CD14-positive monocyte (primary cell): Measurements from ENCODE around the gene RBFOX1. TPM values are rescaled to one million over a fixed set of nuclear protein-coding genes. Genes with fewer than 3 reads are reported as not detected.

Experiments
- DNase-seq, 3 donors: peaks; one replicate each; pipeline ENCODE4 v3.0.0-alpha.2; 2011 to 2022
- H2AFZ ChIP-seq: 2 replicates; pipeline ENCODE4 v1.6.0; 2012; ENCODE audit warnings: mild to moderate bottlenecking, low read depth, low read length, inconsistent platforms; ENCODE audit not compliant: insufficient read depth, poor library complexity, severe bottlenecking
- H3K27ac ChIP-seq, 2 donors: 1 replicate in 1 of 2; 2 replicates in 1 of 2; pipeline ENCODE4 v1.5.1; 2012 to 2013; ENCODE audit warnings: low read length in 2 of 2, control low read depth in 1 of 2, inconsistent platforms in 1 of 2, low read depth in 1 of 2, mild to moderate bottlenecking in 1 of 2
- H3K27me3 ChIP-seq, 2 donors: one replicate each; pipeline versions ENCODE4 v1.6.0 to v1.6.1; 2011 to 2013; ENCODE audit warnings: low read length in 2 of 2; ENCODE audit not compliant: control insufficient read depth in 2 of 2, insufficient read depth in 2 of 2
- H3K36me3 ChIP-seq, 2 donors: replicated peaks in 1 of 2; 1 replicate in 1 of 2; 2 replicates in 1 of 2; pipeline versions ENCODE4 v1.5.1 to v1.6.1; 2012 to 2013; ENCODE audit warnings: low read length in 2 of 2, control low read depth in 1 of 2, inconsistent platforms in 1 of 2, mild to moderate bottlenecking in 1 of 2; ENCODE audit not compliant: insufficient read depth in 2 of 2, control insufficient read depth in 1 of 2
- H3K4me1 ChIP-seq, 2 donors: 1 replicate in 1 of 2; 2 replicates in 1 of 2; pipeline versions ENCODE4 v1.5.1 to v1.6.1; 2012 to 2013; ENCODE audit warnings: low read length in 2 of 2, control low read depth in 1 of 2, inconsistent platforms in 1 of 2, mild to moderate bottlenecking in 1 of 2, moderate library complexity in 1 of 2; ENCODE audit not compliant: insufficient read depth in 2 of 2, control insufficient read depth in 1 of 2
- H3K4me2 ChIP-seq: replicated peaks from 2 replicates; pipeline ENCODE3; 2012; ENCODE audit warnings: low read length, moderate library complexity, mild to moderate bottlenecking; ENCODE audit not compliant: poor library complexity, severe bottlenecking; ENCODE audit errors: extremely low read depth
- H3K4me3 ChIP-seq, 3 experiments: fragments of 200-600 bp in 1 of 3; sonication (generic) in 1 of 3; replicated peaks in 1 of 3; 1 replicate in 2 of 3; 2 replicates in 1 of 3; pipeline ENCODE4 v1.5.1; 2011 to 2013; ENCODE audit warnings: low read length in 3 of 3, mild to moderate bottlenecking in 3 of 3, control low read depth in 2 of 3, low read depth in 2 of 3, inconsistent platforms in 1 of 3, moderate library complexity in 1 of 3
- H3K79me2 ChIP-seq: 2 replicates; pipeline ENCODE4 v1.6.0; 2012; ENCODE audit warnings: mild to moderate bottlenecking, control low read depth, inconsistent platforms, low read length, moderate library complexity; ENCODE audit not compliant: insufficient read depth
- H3K9ac ChIP-seq: 2 replicates; pipeline ENCODE4 v1.6.0; 2017; ENCODE audit warnings: low read length, mild to moderate bottlenecking; ENCODE audit not compliant: insufficient read depth, poor library complexity, severe bottlenecking
- H3K9me3 ChIP-seq, 2 donors: replicated peaks in 1 of 2; 1 replicate in 1 of 2; 2 replicates in 1 of 2; pipeline versions ENCODE4 v1.5.1 to v1.6.1; 2012 to 2013; ENCODE audit warnings: low read length in 2 of 2, control low read depth in 1 of 2; ENCODE audit not compliant: control insufficient read depth in 1 of 2, insufficient read depth in 1 of 2
- H4K20me1 ChIP-seq: 2 replicates; pipeline ENCODE4 v1.6.0; 2012; ENCODE audit warnings: mild to moderate bottlenecking, low read length, control low read depth, moderate library complexity; ENCODE audit not compliant: insufficient read depth
- H3K27ac Mint-ChIP-seq, 7 donors: one replicate each; pipeline ENCODE4 v1.8.0; 2020; ENCODE audit warnings: mild to moderate bottlenecking in 7 of 7, mixed read lengths in 7 of 7, moderate library complexity in 6 of 7, inconsistent platforms in 2 of 7
- H3K27me3 Mint-ChIP-seq, 3 donors: one replicate each; pipeline ENCODE4 v1.8.0; 2021 to 2022; ENCODE audit warnings: low read depth in 3 of 3, mild to moderate bottlenecking in 3 of 3, mixed read lengths in 3 of 3, moderate library complexity in 3 of 3, inconsistent platforms in 1 of 3
- H3K36me3 Mint-ChIP-seq, 2 donors: one replicate each; pipeline ENCODE4 v1.8.0; 2020; ENCODE audit warnings: mixed read lengths in 2 of 2, inconsistent platforms in 1 of 2, mild to moderate bottlenecking in 1 of 2
- H3K4me1 Mint-ChIP-seq: one replicate; pipeline ENCODE4 v1.8.0; 2020; ENCODE audit warnings: mild to moderate bottlenecking, mixed read lengths
- H3K4me3 Mint-ChIP-seq, 2 donors: one replicate each; pipeline ENCODE4 v1.8.0; 2020; ENCODE audit warnings: mild to moderate bottlenecking in 2 of 2, mixed read lengths in 2 of 2, moderate library complexity in 1 of 2
- H3K9me3 Mint-ChIP-seq, 7 donors: one replicate each; pipeline ENCODE4 v1.8.0; 2020 to 2022; ENCODE audit warnings: mixed read lengths in 7 of 7, mild to moderate bottlenecking in 6 of 7, moderate library complexity in 6 of 7, inconsistent platforms in 2 of 7
- WGBS: methylation state at CpG from one replicate; pipeline ENCODE4 v1.1.5; 2013; ENCODE audit warnings: missing lambda C conversion rate; ENCODE audit not compliant: insufficient coverage; 5-methylcytosine and 5-hydroxymethylcytosine counted together
- intact Hi-C, 2 donors: fragments of 100-400 bp; cut with micrococcal nuclease; formaldehyde crosslinking; loops; one replicate each; pipeline versions ENCODE4 v1.15.0 to v1.15.1; 2023
- polyA plus RNA-seq, 3 donors: library from polyadenylated mRNA; depleted of rRNA in 1 of 3; unstranded in 2 of 3; stranded (reverse) in 1 of 3; fragments of 300-500 nt in 2 of 3; fragments of >200 nt in 1 of 3; fragmentation: Illumina TruSeq in 2 of 3; gene quantifications; 1 replicate in 2 of 3; 2 replicates in 1 of 3; pipeline ENCODE4 v1.2.3, GENCODE V29; 2012 to 2021
- TF ChIP-seq, protein P1 (sequence below): fragments of 200-600 bp; IDR thresholded peaks from one replicate; pipeline ENCODE4 v1.8.0; 2022; ENCODE audit warnings: antibody characterized with exemption, mild to moderate bottlenecking

RBFOX1 gene
- polyA plus RNA-seq, 3 donors, result not detected

DNA sequence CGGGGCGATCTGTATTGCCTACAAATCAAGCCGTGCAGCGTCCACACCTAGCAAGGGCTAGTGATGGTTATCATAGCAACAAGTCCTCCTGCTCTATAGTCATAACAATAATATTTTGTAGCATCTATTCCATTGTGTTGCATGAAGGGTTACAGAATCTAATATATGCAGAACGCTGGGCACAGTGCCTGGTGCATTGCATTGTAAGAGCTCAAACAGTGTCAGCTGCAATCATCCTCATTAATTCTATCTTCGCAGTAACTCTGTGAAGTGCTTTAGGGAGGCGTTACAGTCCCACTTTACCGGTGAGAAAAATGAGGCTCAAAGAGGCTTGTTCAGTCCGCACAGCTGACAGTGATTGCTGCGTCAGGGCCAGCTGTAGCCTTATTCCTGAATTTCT, 149.4 kb downstream of the RBFOX1 start:
- Histone ChIP-seq H3K9me3 (no peaks in the 10 kb centered on the region), H3K36me3 (no peaks in the 10 kb centered on the region), H3K4me3 (no peak overlapping the region), H3K4me2 (no peak overlapping the region), H3K4me1 (no peaks in the 10 kb centered on the region), H4K20me1 (no peaks in the 10 kb centered on the region), H3K27me3 (no peaks in the 10 kb centered on the region), H3K9ac (no peak overlapping the region), H3K79me2 (no peaks in the 10 kb centered on the region), H3K27ac (no peak overlapping the region), H2AFZ (no peak overlapping the region)
- no peaks in the 10 kb centered on the region for H3K4me1 Mint-ChIP-seq
- TF ChIP-seq, protein P1, sequence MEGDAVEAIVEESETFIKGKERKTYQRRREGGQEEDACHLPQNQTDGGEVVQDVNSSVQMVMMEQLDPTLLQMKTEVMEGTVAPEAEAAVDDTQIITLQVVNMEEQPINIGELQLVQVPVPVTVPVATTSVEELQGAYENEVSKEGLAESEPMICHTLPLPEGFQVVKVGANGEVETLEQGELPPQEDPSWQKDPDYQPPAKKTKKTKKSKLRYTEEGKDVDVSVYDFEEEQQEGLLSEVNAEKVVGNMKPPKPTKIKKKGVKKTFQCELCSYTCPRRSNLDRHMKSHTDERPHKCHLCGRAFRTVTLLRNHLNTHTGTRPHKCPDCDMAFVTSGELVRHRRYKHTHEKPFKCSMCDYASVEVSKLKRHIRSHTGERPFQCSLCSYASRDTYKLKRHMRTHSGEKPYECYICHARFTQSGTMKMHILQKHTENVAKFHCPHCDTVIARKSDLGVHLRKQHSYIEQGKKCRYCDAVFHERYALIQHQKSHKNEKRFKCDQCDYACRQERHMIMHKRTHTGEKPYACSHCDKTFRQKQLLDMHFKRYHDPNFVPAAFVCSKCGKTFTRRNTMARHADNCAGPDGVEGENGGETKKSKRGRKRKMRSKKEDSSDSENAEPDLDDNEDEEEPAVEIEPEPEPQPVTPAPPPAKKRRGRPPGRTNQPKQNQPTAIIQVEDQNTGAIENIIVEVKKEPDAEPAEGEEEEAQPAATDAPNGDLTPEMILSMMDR, result no peak
- peaks cover 0 to 10% (median 0%) of the 10 kb centered on the region in 7 donors for H3K9me3 Mint-ChIP-seq
- no peaks in the 10 kb centered on the region for H3K27me3 Mint-ChIP-seq
- no peak overlapping the region for H3K4me3 Mint-ChIP-seq
- no peak overlapping the region for H3K27ac Mint-ChIP-seq
- intact Hi-C loops, result no loop called here
- no CpG with 5 or more reads among the region's 10 CpGs for WGBS
- no peak for DNase-seq
- H3K36me3 Mint-ChIP-seq, result no peaks in the 10 kb centered on the region

DNA sequence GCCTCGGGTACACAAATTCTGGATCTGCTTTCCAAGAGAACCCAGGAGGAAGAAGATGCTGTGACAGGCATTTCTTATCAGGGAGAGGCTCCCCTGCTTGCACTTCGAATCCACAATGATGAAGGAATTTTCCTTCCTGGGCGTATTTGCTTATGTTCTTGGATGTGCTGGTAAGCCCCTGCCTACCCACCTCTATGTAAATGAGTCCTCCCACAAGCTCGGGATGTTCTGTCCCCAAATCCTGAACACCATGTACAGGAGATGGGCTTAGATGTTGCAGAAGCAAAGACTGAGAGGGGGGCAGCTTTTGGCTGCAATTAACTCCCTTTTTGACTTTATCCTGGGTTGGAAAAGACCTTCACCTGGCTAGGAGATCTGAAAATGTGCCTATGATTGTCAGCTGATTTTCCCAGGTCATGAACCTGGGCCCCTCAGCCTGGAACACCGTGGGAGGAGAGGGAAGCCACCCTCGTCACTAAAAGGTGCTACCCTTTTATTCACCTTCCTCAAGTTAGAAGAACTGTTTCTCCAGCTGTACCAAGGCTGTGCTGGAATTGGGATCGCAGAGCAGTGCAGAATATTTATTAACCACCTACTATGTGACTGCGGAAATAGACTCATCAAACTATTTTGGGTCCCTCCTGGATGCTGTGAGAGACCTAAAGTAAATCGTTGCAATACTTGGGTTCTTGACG, 150.1 kb downstream of the RBFOX1 start:
- Mint-ChIP-seq H3K4me1 (no peaks in the 10 kb centered on the region), H3K27ac (no peak overlapping the region), H3K9me3 (peaks cover 0 to 8% (median 0%) of the 10 kb centered on the region in 7 donors), H3K36me3 (no peaks in the 10 kb centered on the region), H3K27me3 (no peaks in the 10 kb centered on the region), H3K4me3 (no peak overlapping the region)
- H3K9me3 ChIP-seq, result no peaks in the 10 kb centered on the region
- no peak overlapping the region for H3K4me2 ChIP-seq
- H3K9ac ChIP-seq, result no peak overlapping the region
- H3K27ac ChIP-seq, result no peak overlapping the region
- no peak for DNase-seq
- no peaks in the 10 kb centered on the region for H4K20me1 ChIP-seq
- 91% methylated on average over 7 of the region's 10 CpGs for WGBS
- H2AFZ ChIP-seq, result no peak overlapping the region
- H3K36me3 ChIP-seq, result no peaks in the 10 kb centered on the region
- no peaks in the 10 kb centered on the region for H3K4me1 ChIP-seq
- no peak overlapping the region for H3K4me3 ChIP-seq
- H3K79me2 ChIP-seq, result no peaks in the 10 kb centered on the region
- TF ChIP-seq, protein P1, result no peak
- H3K27me3 ChIP-seq, result no peaks in the 10 kb centered on the region
- intact Hi-C loops, result no loop called here
